Kidney epithelial cell (primary cell): ENCODE data around the gene FAF1. TPM values are rescaled to one million over a fixed set of nuclear protein-coding genes. Genes with fewer than 3 reads are reported as not detected.

Source experiments
- DNase-seq: peaks from one replicate; pipeline ENCODE4 v3.0.0-alpha.2; 2010; ENCODE audit warnings: low read depth
- H3K27me3 ChIP-seq: 2 replicates; pipeline ENCODE4 v1.6.0; 2011; ENCODE audit warnings: low read length; ENCODE audit not compliant: control insufficient read depth, insufficient read depth
- H3K36me3 ChIP-seq: 2 replicates; pipeline ENCODE4 v1.5.1; 2011; ENCODE audit warnings: low read length; ENCODE audit not compliant: control insufficient read depth, insufficient read depth
- H3K4me3 ChIP-seq: 2 replicates; pipeline ENCODE4 v1.5.1; 2011; ENCODE audit warnings: low read depth, mild to moderate bottlenecking, control low read depth, low read length
- total RNA-seq: library from RNA; depleted of rRNA; stranded (reverse); fragments of >200 nt; gene quantifications from 2 replicates; pipeline ENCODE4 v1.2.3, GENCODE V29; 2015
- TF ChIP-seq, protein P1 (sequence below): IDR thresholded peaks from 2 replicates; pipeline ENCODE4 v1.5.1; 2011; ENCODE audit warnings: mild to moderate bottlenecking, moderate library complexity, low read length, control low read depth, inconsistent platforms; ENCODE audit not compliant: insufficient read depth, poor library complexity, severe bottlenecking

The FAF1 gene
- total RNA-seq, 1 donor from 2014 or later, result 57.8 TPM

DNA sequence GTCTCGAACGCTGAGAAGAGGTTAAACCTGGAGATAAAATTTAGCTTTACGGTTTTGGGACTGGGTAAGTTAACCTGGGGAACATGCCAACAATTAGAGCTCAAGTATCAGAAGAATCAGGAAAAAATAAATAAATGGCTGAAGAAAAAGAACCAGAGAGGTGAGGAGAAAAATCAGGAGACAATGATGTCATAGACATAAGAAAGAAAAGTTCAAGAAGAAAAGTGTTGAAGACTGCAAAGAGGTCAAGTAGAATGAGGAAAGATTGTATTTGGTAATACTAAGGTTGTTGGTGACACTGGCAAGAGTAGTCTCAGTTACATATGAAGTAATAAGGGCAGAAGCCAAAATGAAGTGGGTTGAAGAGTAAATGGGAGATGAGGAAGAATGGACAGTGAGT lies 36.0 kb upstream of the FAF1 start:
- no peaks in the 10 kb centered on the region for H3K36me3 ChIP-seq
- TF ChIP-seq, protein P1, sequence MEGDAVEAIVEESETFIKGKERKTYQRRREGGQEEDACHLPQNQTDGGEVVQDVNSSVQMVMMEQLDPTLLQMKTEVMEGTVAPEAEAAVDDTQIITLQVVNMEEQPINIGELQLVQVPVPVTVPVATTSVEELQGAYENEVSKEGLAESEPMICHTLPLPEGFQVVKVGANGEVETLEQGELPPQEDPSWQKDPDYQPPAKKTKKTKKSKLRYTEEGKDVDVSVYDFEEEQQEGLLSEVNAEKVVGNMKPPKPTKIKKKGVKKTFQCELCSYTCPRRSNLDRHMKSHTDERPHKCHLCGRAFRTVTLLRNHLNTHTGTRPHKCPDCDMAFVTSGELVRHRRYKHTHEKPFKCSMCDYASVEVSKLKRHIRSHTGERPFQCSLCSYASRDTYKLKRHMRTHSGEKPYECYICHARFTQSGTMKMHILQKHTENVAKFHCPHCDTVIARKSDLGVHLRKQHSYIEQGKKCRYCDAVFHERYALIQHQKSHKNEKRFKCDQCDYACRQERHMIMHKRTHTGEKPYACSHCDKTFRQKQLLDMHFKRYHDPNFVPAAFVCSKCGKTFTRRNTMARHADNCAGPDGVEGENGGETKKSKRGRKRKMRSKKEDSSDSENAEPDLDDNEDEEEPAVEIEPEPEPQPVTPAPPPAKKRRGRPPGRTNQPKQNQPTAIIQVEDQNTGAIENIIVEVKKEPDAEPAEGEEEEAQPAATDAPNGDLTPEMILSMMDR, result no peak
- DNase-seq, result no peak
- H3K4me3 ChIP-seq, result no peak overlapping the region
- no peaks in the 10 kb centered on the region for H3K27me3 ChIP-seq

DNA sequence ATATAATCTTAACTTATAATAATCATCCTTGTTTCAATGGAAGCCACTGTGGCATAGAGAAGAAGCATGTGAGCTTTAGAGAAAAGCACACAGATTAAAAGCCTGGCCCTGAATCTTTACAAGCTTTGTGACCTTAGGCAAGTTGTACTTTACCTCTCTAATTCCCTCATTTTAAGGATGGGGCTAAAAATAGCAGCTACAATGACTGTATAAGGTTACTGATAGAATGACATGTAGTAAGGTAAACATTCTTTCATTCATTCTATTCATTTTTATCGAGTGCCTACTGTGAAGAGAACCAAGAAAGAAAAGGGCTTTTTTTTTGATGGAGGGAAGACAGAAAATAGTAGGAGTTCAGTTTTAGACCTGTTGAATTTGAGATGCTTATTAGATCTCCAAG lies 35.6 kb upstream of the FAF1 start:
- Histone ChIP-seq H3K4me3 (no peak overlapping the region), H3K36me3 (no peaks in the 10 kb centered on the region), H3K27me3 (no peaks in the 10 kb centered on the region)
- no peak for DNase-seq
- TF ChIP-seq, protein P1, result no peak

DNA sequence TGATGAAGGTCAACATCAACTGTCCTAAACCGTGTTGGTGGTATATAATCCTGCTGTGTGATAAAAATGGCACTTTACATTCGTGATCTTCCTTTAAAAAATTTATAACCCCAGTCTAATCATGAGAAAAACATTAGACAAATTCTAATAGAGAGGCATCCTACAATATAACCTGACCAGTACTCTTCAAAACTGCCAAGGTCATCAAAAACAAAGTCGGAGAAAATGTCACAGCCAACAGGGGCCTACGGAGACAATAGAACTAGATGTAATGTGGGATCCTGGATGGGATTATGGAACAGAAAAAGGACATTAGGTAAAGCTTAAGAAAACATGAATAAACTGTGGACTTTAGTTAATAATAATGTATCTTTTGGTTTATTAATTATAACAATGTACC lies 34.9 kb upstream of the FAF1 start:
- Histone ChIP-seq H3K27me3 (no peaks in the 10 kb centered on the region), H3K36me3 (no peaks in the 10 kb centered on the region), H3K4me3 (no peak overlapping the region)
- DNase-seq, result no peak
- TF ChIP-seq, protein P1, result no peak

DNA sequence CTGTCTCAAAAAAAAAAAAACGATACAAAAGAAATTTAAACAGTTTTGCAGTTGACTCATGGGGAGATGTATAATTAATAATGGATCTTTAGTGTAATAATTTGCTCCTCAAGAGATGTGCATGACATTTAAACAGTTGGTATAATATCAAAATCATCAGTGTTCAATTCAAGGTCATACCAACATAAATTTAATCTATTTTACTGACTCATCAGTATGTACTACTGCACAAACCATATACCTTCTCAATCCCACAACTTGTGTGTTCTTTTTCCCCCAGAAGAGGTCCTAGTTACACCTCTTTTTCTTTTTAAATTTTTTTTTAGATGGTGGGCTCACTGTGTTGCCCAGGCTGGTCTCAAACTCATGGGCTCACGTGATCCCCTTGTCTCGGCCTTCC lies 33.6 kb upstream of the FAF1 start:
- H3K4me3 ChIP-seq, result no peak overlapping the region
- TF ChIP-seq, protein P1, result no peak
- H3K27me3 ChIP-seq, result no peaks in the 10 kb centered on the region
- no peak for DNase-seq
- H3K36me3 ChIP-seq, result no peaks in the 10 kb centered on the region

DNA sequence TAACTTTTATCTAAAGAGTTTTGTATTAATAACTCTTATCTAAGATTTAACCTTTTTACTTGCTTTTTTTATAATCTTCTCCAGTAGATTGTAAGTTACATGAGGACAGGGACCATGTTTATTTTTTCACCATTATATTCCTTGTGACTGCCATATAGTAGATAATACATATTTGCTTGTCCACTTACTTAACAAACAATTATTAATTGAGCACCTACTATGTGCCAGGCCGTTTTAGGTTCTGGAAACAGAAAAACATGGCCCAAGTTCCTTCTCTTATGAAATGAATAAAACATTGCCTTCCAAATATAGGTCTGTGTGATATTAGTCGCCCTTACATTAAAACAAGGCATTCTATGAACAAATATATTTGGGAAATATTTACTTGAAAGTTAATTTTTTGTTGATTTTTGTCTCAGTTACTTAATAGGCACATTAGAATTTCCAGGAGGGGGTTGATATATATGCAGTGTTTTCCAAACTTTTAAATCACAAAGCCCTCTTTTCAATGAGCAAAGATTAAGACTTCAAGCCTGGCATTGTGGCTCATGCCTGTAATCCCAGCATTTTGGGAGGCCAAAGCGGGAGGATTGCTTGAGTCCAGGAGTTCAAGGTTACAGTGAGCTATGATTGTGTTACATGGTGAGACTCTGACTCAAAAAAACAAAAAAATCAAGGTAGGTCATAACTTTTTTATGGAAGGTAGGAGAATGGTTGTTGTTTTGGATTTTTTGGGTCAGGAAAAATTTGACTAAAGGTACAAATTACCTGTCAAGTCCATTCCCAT lies 32.7 kb upstream of the FAF1 start:
- Histone ChIP-seq H3K27me3 (no peaks in the 10 kb centered on the region), H3K36me3 (no peaks in the 10 kb centered on the region), H3K4me3 (no peak overlapping the region)
- no peak for DNase-seq
- TF ChIP-seq, protein P1, result no peak

DNA sequence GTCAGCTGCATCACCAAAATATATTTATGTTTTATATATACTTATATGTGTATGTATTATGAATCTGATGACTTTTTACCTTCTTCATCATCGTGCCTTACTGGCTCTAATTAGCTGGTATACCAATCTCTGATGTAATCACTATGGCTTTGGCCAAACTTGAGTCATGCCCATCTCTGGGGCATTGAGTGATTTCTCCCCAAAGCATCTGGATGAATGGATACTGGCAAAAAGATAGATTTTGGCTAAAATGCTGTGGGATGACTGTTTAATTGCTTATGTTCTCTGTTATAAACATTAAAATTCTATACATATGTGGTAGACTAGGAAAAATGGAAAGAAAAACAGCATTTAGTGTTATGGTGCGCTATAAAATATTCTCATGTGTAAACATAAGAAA lies 29.6 kb upstream of the FAF1 start:
- DNase-seq, result no peak
- TF ChIP-seq, protein P1, result no peak
- H3K36me3 ChIP-seq, result no peaks in the 10 kb centered on the region
- H3K4me3 ChIP-seq, result no peak overlapping the region
- no peaks in the 10 kb centered on the region for H3K27me3 ChIP-seq
